Suprapubic skin (tissue), 4 donors: ENCODE results near the gene ATXN7L1.

Experiments used
- POLR2A ChIP-seq, 2 donors: fragments of 450-650 bp; IDR thresholded peaks; one replicate each; pipeline ENCODE4 v1.6.1; 2017; ENCODE audit warnings: antibody characterized with exemption in 2 of 2, mild to moderate bottlenecking in 2 of 2, moderate library complexity in 2 of 2
- POLR2AphosphoS5 ChIP-seq, 3 donors: sonication (generic); formaldehyde crosslinking; IDR thresholded peaks; one replicate each; pipeline ENCODE4 v1.6.1; 2017; ENCODE audit warnings: antibody characterized with exemption in 3 of 3
- TF ChIP-seq, protein P1 (sequence below), 2 donors: fragments of 200-600 bp in 1 of 2; fragments of 450-650 bp in 1 of 2; sonication (generic) in 1 of 2; IDR thresholded peaks; one replicate each; pipeline ENCODE4 v1.5.1; 2016 to 2019; ENCODE audit warnings: antibody characterized with exemption in 2 of 2, mild to moderate bottlenecking in 1 of 2, moderate library complexity in 1 of 2

GRCh38 chr7:105841866-105842265 is 34.5 kb downstream of the ATXN7L1 start:
- TF ChIP-seq POLR2A (IDR thresholded peaks at IDR 0.05) (no peak), POLR2AphosphoS5 (IDR thresholded peaks at IDR 0.05) (no peak)
- TF ChIP-seq, protein P1, sequence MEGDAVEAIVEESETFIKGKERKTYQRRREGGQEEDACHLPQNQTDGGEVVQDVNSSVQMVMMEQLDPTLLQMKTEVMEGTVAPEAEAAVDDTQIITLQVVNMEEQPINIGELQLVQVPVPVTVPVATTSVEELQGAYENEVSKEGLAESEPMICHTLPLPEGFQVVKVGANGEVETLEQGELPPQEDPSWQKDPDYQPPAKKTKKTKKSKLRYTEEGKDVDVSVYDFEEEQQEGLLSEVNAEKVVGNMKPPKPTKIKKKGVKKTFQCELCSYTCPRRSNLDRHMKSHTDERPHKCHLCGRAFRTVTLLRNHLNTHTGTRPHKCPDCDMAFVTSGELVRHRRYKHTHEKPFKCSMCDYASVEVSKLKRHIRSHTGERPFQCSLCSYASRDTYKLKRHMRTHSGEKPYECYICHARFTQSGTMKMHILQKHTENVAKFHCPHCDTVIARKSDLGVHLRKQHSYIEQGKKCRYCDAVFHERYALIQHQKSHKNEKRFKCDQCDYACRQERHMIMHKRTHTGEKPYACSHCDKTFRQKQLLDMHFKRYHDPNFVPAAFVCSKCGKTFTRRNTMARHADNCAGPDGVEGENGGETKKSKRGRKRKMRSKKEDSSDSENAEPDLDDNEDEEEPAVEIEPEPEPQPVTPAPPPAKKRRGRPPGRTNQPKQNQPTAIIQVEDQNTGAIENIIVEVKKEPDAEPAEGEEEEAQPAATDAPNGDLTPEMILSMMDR (IDR thresholded peaks at IDR 0.05) = no peak
